Small intestine (tissue), 7 donors: Measurements from ENCODE around the gene C1QTNF12. TPM values are rescaled to one million over a fixed set of nuclear protein-coding genes. Genes with fewer than 3 reads are reported as not detected.

Experiments
- DNase-seq, 2 donors: peaks; one replicate each; pipeline versions ENCODE4 v3.0.0 to v3.0.0-alpha.2; 2013
- FAIRE-seq: peaks from 2 replicates; lab custom pipeline; 2012; peaks lifted over from hg19 to GRCh38; lab: Jason Lieb, UNC
- H3K27ac ChIP-seq, 3 donors: one replicate each; pipeline ENCODE4 v1.5.1; 2013; ENCODE audit warnings: low read length in 2 of 3, mild to moderate bottlenecking in 2 of 3, control low read depth in 1 of 3, inconsistent platforms in 1 of 3, low read depth in 1 of 3, moderate library complexity in 1 of 3
- H3K27me3 ChIP-seq, 3 donors: one replicate each; pipeline ENCODE4 v1.6.1; 2013; ENCODE audit warnings: low read length in 3 of 3, inconsistent platforms in 1 of 3; ENCODE audit not compliant: control insufficient read depth in 3 of 3, insufficient read depth in 3 of 3
- H3K36me3 ChIP-seq, 3 donors: one replicate each; pipeline ENCODE4 v1.6.1; 2013; ENCODE audit warnings: low read length in 3 of 3, inconsistent platforms in 1 of 3, low read depth in 1 of 3, mild to moderate bottlenecking in 1 of 3, moderate library complexity in 1 of 3; ENCODE audit not compliant: control insufficient read depth in 3 of 3, insufficient read depth in 2 of 3
- H3K4me1 ChIP-seq, 3 donors: one replicate each; pipeline ENCODE4 v1.6.1; 2013; ENCODE audit warnings: low read length in 2 of 3, inconsistent platforms in 1 of 3, low read depth in 1 of 3, mild to moderate bottlenecking in 1 of 3, moderate library complexity in 1 of 3; ENCODE audit not compliant: control insufficient read depth in 3 of 3, insufficient read depth in 2 of 3
- H3K4me3 ChIP-seq, 3 donors: one replicate each; pipeline ENCODE4 v1.5.1; 2013; ENCODE audit warnings: low read length in 3 of 3, control low read depth in 1 of 3, inconsistent platforms in 1 of 3, low read depth in 1 of 3, mild to moderate bottlenecking in 1 of 3, moderate library complexity in 1 of 3
- H3K9me3 ChIP-seq, 2 donors: one replicate each; pipeline ENCODE4 v1.6.1; 2013; ENCODE audit warnings: low read depth in 1 of 2, low read length in 1 of 2; ENCODE audit not compliant: control insufficient read depth in 2 of 2, insufficient read depth in 1 of 2
- WGBS, 3 donors: extraction: QIAGEN DNeasy Blood & Tissue Kit; methylation state at CpG; one replicate each; pipeline ENCODE4 v1.1.7; 2013; 5-methylcytosine and 5-hydroxymethylcytosine counted together
- polyA plus RNA-seq, 4 donors: library from polyadenylated mRNA; stranded (reverse) in 3 of 4; unstranded in 1 of 4; fragments of 200-250 nt in 3 of 4; fragments of 120-200 nt in 1 of 4; gene quantifications; one replicate each; pipeline versions ENCODE4 v1.2.1 to v1.2.3, GENCODE V29; 2013
- donor health status: healthy with polysubstance abuse.
- donor health status: control.
- donor health status: control.
- donor health status: Bipolar disorder and iron deficiency.
- donor health status: healthy.

Gene C1QTNF12
- polyA plus RNA-seq, 4 donors: 10.6 to 203 (median 98.5) TPM

GRCh38 chr1:1200876-1201810 is 45.4 kb downstream of the C1QTNF12 start:
- peak in 1 of 2 donors; percentile 51 for DNase-seq
- Histone ChIP-seq H3K27ac (no peak overlapping the region), H3K36me3 (no peaks in the 10 kb centered on the region), H3K9me3 (no peaks in the 10 kb centered on the region), H3K4me1 (peaks cover 0 to 4% (median 0%) of the 10 kb centered on the region in 3 donors), H3K4me3 (peak overlapping the region in 2 of 3 donors; percentile 36 to 44), H3K27me3 (peaks cover 0 to 55% (median 9%) of the 10 kb centered on the region in 3 donors)
- no peak for FAIRE-seq
- WGBS, 3 donors: 1 to 2% (median 1%) methylated on average over 41 to 109 of the region's 109 CpGs

DNA sequence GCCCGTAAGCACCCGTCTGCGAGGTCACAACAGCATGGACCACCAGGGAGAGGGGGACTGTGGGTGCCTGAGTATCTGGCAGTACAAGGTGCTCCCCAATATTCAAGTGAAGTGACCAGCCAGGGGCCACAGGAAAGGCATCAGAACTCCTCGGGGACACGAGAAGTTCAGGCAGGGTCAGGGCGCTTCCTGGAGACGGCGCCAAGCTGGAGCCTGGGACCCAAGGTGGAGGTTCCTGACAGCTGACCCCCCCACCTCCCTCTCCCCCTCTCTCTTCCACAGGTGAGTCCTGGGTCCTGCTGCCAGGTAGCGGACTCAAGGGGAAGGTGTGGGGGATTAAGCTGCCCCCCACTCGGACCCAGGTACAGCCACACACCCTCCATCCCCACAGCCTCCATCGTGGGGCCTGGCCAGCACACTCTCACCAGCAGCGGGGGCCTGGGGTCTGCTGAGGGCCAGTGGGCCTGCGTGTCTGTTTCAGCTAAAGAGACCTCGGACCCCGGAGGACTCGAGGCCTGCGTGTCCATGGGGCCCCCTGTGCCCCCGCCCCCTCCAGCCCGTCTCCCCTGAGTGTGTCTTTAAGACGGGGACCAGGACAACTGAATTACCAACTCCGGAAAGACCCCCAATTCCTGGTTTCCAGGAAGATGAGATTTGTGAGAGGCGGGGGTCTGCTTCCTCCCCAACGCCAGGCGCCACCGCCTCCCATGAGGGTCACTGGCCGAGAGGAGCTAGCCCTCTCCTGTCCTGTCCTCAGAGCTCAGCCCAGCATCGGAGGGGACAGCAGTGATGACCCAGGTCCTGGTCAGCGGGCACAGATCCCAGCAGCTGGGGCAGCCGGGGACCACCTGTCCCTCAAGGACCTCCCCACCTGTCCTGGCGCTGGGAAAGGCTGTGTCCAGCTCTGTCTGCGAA is 46.3 kb downstream of the C1QTNF12 start:
- Histone ChIP-seq H3K4me1 (no peaks in the 10 kb centered on the region), H3K27ac (no peak overlapping the region), H3K4me3 (no peak overlapping the region), H3K27me3 (peaks cover 0 to 46% (median 5%) of the 10 kb centered on the region in 3 donors), H3K9me3 (no peaks in the 10 kb centered on the region), H3K36me3 (no peaks in the 10 kb centered on the region)
- FAIRE-seq (no peak), DNase-seq (no peak)
- WGBS, 3 donors: 50 to 72% (median 63%) methylated on average over 30 to 31 of the region's 31 CpGs

GRCh38 chr1:1199141-1199960 is 47.2 kb downstream of the C1QTNF12 start:
- no peaks in the 10 kb centered on the region for H3K4me1 ChIP-seq
- WGBS, 3 donors: 61 to 83% (median 63%) methylated on average over 22 of the region's 22 CpGs
- peaks cover 0 to 8% of the 10 kb centered on the region in 2 donors for H3K9me3 ChIP-seq
- no peak for DNase-seq
- H3K27me3 ChIP-seq: peaks cover 0 to 38% (median 4%) of the 10 kb centered on the region in 3 donors
- FAIRE-seq: no peak
- no peak overlapping the region for H3K4me3 ChIP-seq
- no peak overlapping the region for H3K27ac ChIP-seq
- no peaks in the 10 kb centered on the region for H3K36me3 ChIP-seq

GRCh38 chr1:1198423-1199140 is 47.9 kb downstream of the C1QTNF12 start:
- H3K27ac ChIP-seq: no peak overlapping the region
- no peaks in the 10 kb centered on the region for H3K4me1 ChIP-seq
- H3K9me3 ChIP-seq: peaks cover 0 to 9% of the 10 kb centered on the region in 2 donors
- peaks cover 1 to 35% (median 4%) of the 10 kb centered on the region in 3 donors for H3K27me3 ChIP-seq
- DNase-seq (no peak), FAIRE-seq (no peak)
- no peak overlapping the region for H3K4me3 ChIP-seq
- 68 to 75% (median 71%) methylated on average over 20 to 23 of the region's 23 CpGs for WGBS, 3 donors
- no peaks in the 10 kb centered on the region for H3K36me3 ChIP-seq

- Histone ChIP-seq H3K4me1 (no peaks in the 10 kb centered on the region), H3K27me3 (peaks cover 0 to 28% (median 1%) of the 10 kb centered on the region in 3 donors), H3K36me3 (no peaks in the 10 kb centered on the region), H3K27ac (no peak overlapping the region), H3K9me3 (peaks cover 0 to 9% of the 10 kb centered on the region in 2 donors), H3K4me3 (no peak overlapping the region)
- WGBS, 3 donors: 89 to 91% (median 90%) methylated on average over 39 to 48 of the region's 48 CpGs
- DNase-seq (no peak), FAIRE-seq (no peak)
Measured at GRCh38 chr1:1197551-1198422, 48.7 kb downstream of the C1QTNF12 start.

- Histone ChIP-seq H3K36me3 (no peaks in the 10 kb centered on the region), H3K4me1 (no peaks in the 10 kb centered on the region), H3K4me3 (no peak overlapping the region), H3K27me3 (peaks cover 0 to 27% (median 1%) of the 10 kb centered on the region in 3 donors), H3K27ac (no peak overlapping the region), H3K9me3 (peaks cover 0 to 9% of the 10 kb centered on the region in 2 donors)
- FAIRE-seq (no peak), DNase-seq (no peak)
- WGBS, 3 donors: 75 to 95% (median 85%) methylated on average over 3 to 8 of the region's 8 CpGs
Measured at GRCh38 chr1:1197188-1197500, 49.4 kb downstream of the C1QTNF12 start.
